H1 (cell line): ENCODE data around the gene UBE2E2. TPM values are rescaled to one million over a fixed set of nuclear protein-coding genes. Genes with fewer than 3 reads are reported as not detected.

ENCODE experiments used
- CTCF ChIA-PET: fragments of 300-600 bp; sonication (Branson Sonifier 250); formaldehyde crosslinking; loops from one replicate; lab custom pipeline; 2021; ENCODE audit not compliant: partially characterized antibody; lab: Charles Lee
- POLR2A ChIA-PET: fragments of 300-600 bp; sonication (Branson Sonifier 250); formaldehyde crosslinking; loops from one replicate; lab custom pipeline; 2021; ENCODE audit warnings: inconsistent platforms; ENCODE audit not compliant: partially characterized antibody; lab: Charles Lee
- DNase-seq, 2 experiments: peaks; one replicate each; pipeline versions ENCODE4 v3.0.0 to v3.0.0-alpha.2; 2010 to 2022; ENCODE audit warnings: low spot score in 2 of 2, low read depth in 1 of 2, mixed read lengths in 1 of 2
- FAIRE-seq: peaks from 2 replicates; lab custom pipeline; 2011; peaks lifted over from hg19 to GRCh38; lab: Jason Lieb, UNC
- H2AFZ ChIP-seq: 2 replicates; pipeline ENCODE4 v1.8.1; 2012; ENCODE audit warnings: low read length, inconsistent platforms
- H2AK5ac ChIP-seq: 2 replicates; pipeline ENCODE4 v1.6.1; 2013; ENCODE audit warnings: low read depth, low read length
- H2BK120ac ChIP-seq: replicated peaks from 2 replicates; pipeline ENCODE3; 2013; ENCODE audit warnings: low read depth, low read length, inconsistent platforms
- H2BK12ac ChIP-seq: 2 replicates; pipeline ENCODE4 v1.6.1; 2013; ENCODE audit warnings: low read depth, low read length
- H2BK15ac ChIP-seq: 2 replicates; pipeline ENCODE4 v1.6.1; 2013; ENCODE audit warnings: low read length
- H2BK20ac ChIP-seq: 2 replicates; pipeline ENCODE4 v1.6.1; 2013; ENCODE audit warnings: low read length
- H2BK5ac ChIP-seq: 2 replicates; pipeline ENCODE4 v1.6.1; 2013; ENCODE audit warnings: low read depth, low read length
- H3K14ac ChIP-seq: 2 replicates; pipeline ENCODE4 v1.6.1; 2013; ENCODE audit warnings: inconsistent platforms; ENCODE audit not compliant: insufficient read length
- H3K18ac ChIP-seq: 2 replicates; pipeline ENCODE4 v1.6.1; 2013; ENCODE audit warnings: low read length; ENCODE audit errors: extremely low read depth
- H3K23ac ChIP-seq: 2 replicates; pipeline ENCODE4 v1.6.1; 2013; ENCODE audit warnings: inconsistent platforms; ENCODE audit not compliant: insufficient read length
- H3K23me2 ChIP-seq: 2 replicates; pipeline ENCODE4 v1.6.1; 2013; ENCODE audit warnings: low read depth, low read length
- H3K27ac ChIP-seq: 2 replicates; pipeline ENCODE4 v1.6.1; 2011; ENCODE audit warnings: low read depth, low read length, inconsistent platforms
- H3K27me3 ChIP-seq, 4 experiments: replicated peaks in 1 of 4; 1 replicate in 1 of 4; 2 replicates in 3 of 4; pipeline versions ENCODE4 v1.6.1 to v1.8.1; 2011 to 2013; ENCODE audit warnings: low read length in 3 of 4, mild to moderate bottlenecking in 3 of 4, inconsistent platforms in 2 of 4, mixed read lengths in 2 of 4, moderate library complexity in 1 of 4; ENCODE audit not compliant: control insufficient read depth in 3 of 4, insufficient read depth in 3 of 4; ENCODE audit errors: extremely low read depth in 1 of 4
- H3K36me3 ChIP-seq, 4 experiments: 2 replicates each; pipeline versions ENCODE4 v1.6.1 to v1.8.1; 2011 to 2013; ENCODE audit warnings: mild to moderate bottlenecking in 4 of 4, low read length in 3 of 4, moderate library complexity in 2 of 4, control low read depth in 1 of 4, inconsistent platforms in 1 of 4; ENCODE audit not compliant: insufficient read depth in 4 of 4, control insufficient read depth in 2 of 4
- H3K4ac ChIP-seq: replicated peaks from 2 replicates; pipeline ENCODE3; 2013; ENCODE audit warnings: low read length, low read depth, mixed read lengths, inconsistent platforms; ENCODE audit not compliant: insufficient read length
- H3K4me1 ChIP-seq, 4 experiments: replicated peaks in 1 of 4; 1 replicate in 1 of 4; 2 replicates in 3 of 4; pipeline versions ENCODE4 v1.6.1 to v1.8.1; 2011 to 2013; ENCODE audit warnings: low read length in 3 of 4, inconsistent platforms in 2 of 4, mixed read lengths in 1 of 4; ENCODE audit not compliant: insufficient read depth in 4 of 4, control insufficient read depth in 3 of 4
- H3K4me2 ChIP-seq, 2 experiments: 2 replicates each; pipeline versions ENCODE4 v1.6.1 to v1.8.1; 2011 to 2013; ENCODE audit warnings: low read depth in 2 of 2, low read length in 2 of 2, control low read depth in 1 of 2, inconsistent platforms in 1 of 2, mild to moderate bottlenecking in 1 of 2; ENCODE audit not compliant: insufficient read depth in 1 of 2
- H3K4me3 ChIP-seq, 4 experiments: fragments of 200-600, 300-600 bp in 1 of 4; sonication (generic), shearing (Covaris generic), sonication (Bioruptor Twin) in 1 of 4; 2 replicates each; pipeline versions ENCODE4 v1.5.1 to v1.8.1; 2011 to 2016; ENCODE audit warnings: low read length in 4 of 4, low read depth in 3 of 4, control low read depth in 2 of 4, inconsistent platforms in 2 of 4, mild to moderate bottlenecking in 2 of 4, mixed read lengths in 1 of 4, moderate library complexity in 1 of 4; ENCODE audit not compliant: insufficient read depth in 2 of 4; ENCODE audit errors: extremely low read depth in 1 of 4
- H3K56ac ChIP-seq: replicated peaks from 2 replicates; pipeline ENCODE3; 2013; ENCODE audit warnings: low read depth, mild to moderate bottlenecking, mixed read lengths, low read length, inconsistent platforms; ENCODE audit not compliant: insufficient read length
- H3K79me1 ChIP-seq: 2 replicates; pipeline ENCODE4 v1.6.1; 2013; ENCODE audit warnings: low read depth, low read length, control low read depth
- H3K79me2 ChIP-seq, 2 experiments: 2 replicates each; pipeline versions ENCODE4 v1.6.1 to v1.8.1; 2012 to 2013; ENCODE audit warnings: low read length in 2 of 2, mild to moderate bottlenecking in 2 of 2, inconsistent platforms in 1 of 2; ENCODE audit not compliant: insufficient read depth in 2 of 2, control insufficient read depth in 1 of 2
- H3K9ac ChIP-seq, 4 experiments: replicated peaks in 1 of 4; 1 replicate in 1 of 4; 2 replicates in 3 of 4; pipeline versions ENCODE4 v1.6.1 to v1.8.1; 2011 to 2013; ENCODE audit warnings: low read depth in 3 of 4, low read length in 3 of 4, control low read depth in 2 of 4, mild to moderate bottlenecking in 2 of 4, moderate library complexity in 2 of 4, inconsistent platforms in 1 of 4; ENCODE audit errors: extremely low read depth in 1 of 4
- H3K9me3 ChIP-seq, 2 experiments: 2 replicates each; pipeline versions ENCODE4 v1.6.1 to v1.8.1; 2012 to 2013; ENCODE audit warnings: mild to moderate bottlenecking in 2 of 2, moderate library complexity in 2 of 2, control low read depth in 1 of 2, inconsistent platforms in 1 of 2, low read depth in 1 of 2, low read length in 1 of 2, mixed read lengths in 1 of 2; ENCODE audit not compliant: insufficient read depth in 2 of 2
- H4K20me1 ChIP-seq, 2 experiments: replicated peaks in 1 of 2; 2 replicates each; pipeline versions ENCODE3 to v1.8.1; 2011 to 2013; ENCODE audit warnings: inconsistent platforms in 2 of 2, low read length in 2 of 2, mild to moderate bottlenecking in 1 of 2; ENCODE audit not compliant: insufficient read depth in 2 of 2, control insufficient read depth in 1 of 2
- H4K5ac ChIP-seq: 2 replicates; pipeline ENCODE4 v1.6.1; 2013; ENCODE audit warnings: low read length, low read depth, mixed read lengths, inconsistent platforms; ENCODE audit not compliant: insufficient read length
- H4K8ac ChIP-seq: 2 replicates; pipeline ENCODE4 v1.8.0; 2013; ENCODE audit warnings: mild to moderate bottlenecking, moderate library complexity, low read length, inconsistent platforms; ENCODE audit not compliant: insufficient read depth; ENCODE audit errors: extremely low read depth
- H4K91ac ChIP-seq: replicated peaks from 2 replicates; pipeline ENCODE3; 2013; ENCODE audit warnings: low read length, mixed read lengths, inconsistent platforms; ENCODE audit not compliant: insufficient read length
- WGBS, 2 experiments: shearing (Covaris generic) in 1 of 2; methylation state at CpG; one replicate each; pipeline versions ENCODE4 v1.1.6 to v1.1.7; 2013 to 2015; ENCODE audit warnings: low lambda C conversion rate in 2 of 2, mixed read lengths in 2 of 2, inconsistent platforms in 1 of 2, low coverage in 1 of 2, missing lambda C conversion rate in 1 of 2; ENCODE audit not compliant: insufficient replicate concordance in 2 of 2, insufficient coverage in 1 of 2, insufficient read length in 1 of 2; ENCODE audit errors: extremely low coverage in 1 of 2, missing lambda C conversion rate in 1 of 2; 5-methylcytosine and 5-hydroxymethylcytosine counted together
- polyA plus RNA-seq, 7 experiments: library from polyadenylated mRNA; depleted of rRNA in 3 of 7; stranded (reverse) in 5 of 7; unstranded in 2 of 7; fragments of >200 nt in 5 of 7; fragments of 200-250 nt in 2 of 7; gene quantifications; 1 replicate in 5 of 7; 2 replicates in 1 of 7; 4 replicates in 1 of 7; pipeline versions ENCODE4 v1.2.1 to v1.2.3, GENCODE V29; 2011 to 2013; ENCODE audit warnings: missing spikeins in 2 of 7, mixed read lengths in 2 of 7
- total RNA-seq: library from RNA; stranded (reverse); fragmentation: NEBNext Ultra II Directional; extraction: Animal tissue kit (Norgen Biotek cat#: 25700); gene quantifications from 2 replicates; pipeline ENCODE4 v1.2.1, GENCODE V29; 2021

Gene UBE2E2
- total and polyA plus RNA-seq, 2 of the 8 experiments (the other 6 are each of a cell fraction or from before 2014, with no cell fraction given) = 57.6 to 70.6 TPM

DNA sequence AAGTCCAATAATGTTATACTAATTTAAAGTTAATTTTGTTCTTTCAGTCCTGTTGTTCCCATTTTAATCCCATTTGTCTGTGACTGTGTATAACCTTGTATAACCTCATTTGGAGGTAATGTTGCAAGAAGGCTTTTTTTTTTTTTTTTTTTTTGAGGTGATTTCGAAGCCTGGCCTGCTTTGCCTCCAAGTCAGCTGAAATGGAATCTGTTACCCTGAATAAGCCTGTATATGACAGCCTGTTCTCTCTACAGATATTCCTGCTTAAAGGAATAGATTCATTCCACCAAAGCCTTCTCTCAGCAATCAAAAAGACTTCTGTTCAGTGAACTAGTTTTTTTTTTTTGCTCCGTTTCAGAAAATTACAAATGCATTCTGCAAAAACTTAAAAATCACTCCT, 330.9 kb downstream of the UBE2E2 start:
- no peak overlapping the region for H2BK15ac ChIP-seq
- no peak overlapping the region for H3K9ac ChIP-seq
- no peak overlapping the region for H4K8ac ChIP-seq
- no peak overlapping the region for H3K23ac ChIP-seq
- no peak overlapping the region for H3K14ac ChIP-seq
- no peaks in the 10 kb centered on the region for H3K79me2 ChIP-seq
- 82% methylated on average over 2 of the region's 2 CpGs; no CpG with 5 or more reads in 1 of the 2 experiments for WGBS, 2 experiments
- no peak overlapping the region for H3K4me3 ChIP-seq
- CTCF ChIA-PET = no interaction called here
- no peak overlapping the region for H2BK120ac ChIP-seq
- H3K9me3 ChIP-seq = no peaks in the 10 kb centered on the region
- no peak overlapping the region for H3K4ac ChIP-seq
- no peak for FAIRE-seq
- H3K18ac ChIP-seq = no peak overlapping the region
- no peak overlapping the region for H3K56ac ChIP-seq
- H2AK5ac ChIP-seq = no peak overlapping the region
- H3K36me3 ChIP-seq = no peaks in the 10 kb centered on the region
- H3K23me2 ChIP-seq = no peaks in the 10 kb centered on the region
- POLR2A ChIA-PET = no interaction called here
- no peak overlapping the region for H4K91ac ChIP-seq
- peaks cover 0 to 7% (median 2%) of the 10 kb centered on the region in 4 experiments; a peak in 4 of 7 replicates for H3K4me1 ChIP-seq
- H2BK12ac ChIP-seq = no peak overlapping the region
- H2BK5ac ChIP-seq = no peak overlapping the region
- H2AFZ ChIP-seq = no peak overlapping the region
- no peak overlapping the region for H2BK20ac ChIP-seq
- H3K27me3 ChIP-seq = no peaks in the 10 kb centered on the region
- no peaks in the 10 kb centered on the region for H4K20me1 ChIP-seq
- H3K4me2 ChIP-seq = no peak overlapping the region
- DNase-seq = no peak
- no peak overlapping the region for H4K5ac ChIP-seq
- H3K79me1 ChIP-seq = no peaks in the 10 kb centered on the region
- H3K27ac ChIP-seq = no peak overlapping the region
